HepG2 (cell line): Measurements from ENCODE around the gene TNP2. TPM values are rescaled to one million over a fixed set of nuclear protein-coding genes. Genes with fewer than 3 reads are reported as not detected.

ENCODE experiments used
- FOXC1 ChIP-seq: sonication (generic); formaldehyde crosslinking; IDR thresholded peaks from 2 replicates; pipeline ENCODE4 v1.8.0; 2022; ENCODE audit warnings: mild to moderate bottlenecking, missing genetic modification reagents, borderline replicate concordance
- HDAC6 ChIP-seq: fragments of 200-600 bp; sonication (generic); IDR thresholded peaks from 2 replicates; pipeline ENCODE4 v1.7.0; 2017; ENCODE audit warnings: mild to moderate bottlenecking, antibody characterized with exemption, low read length, low read depth
- RARA ChIP-seq: IDR thresholded peaks from 2 replicates; pipeline ENCODE4 v1.6.1; 2016; ENCODE audit warnings: missing genetic modification reagents, missing compliant biosample characterization
- SMYD3 ChIP-seq: sonication (generic); formaldehyde crosslinking; IDR thresholded peaks from 2 replicates; pipeline ENCODE4 v1.8.1; 2023; ENCODE audit warnings: mild to moderate bottlenecking, missing genetic modification reagents
- SRSF9 ChIP-seq: fragments of 200-400 bp; formaldehyde crosslinking; IDR thresholded peaks from 2 replicates; pipeline ENCODE4 v1.6.1; 2018; ENCODE audit warnings: borderline replicate concordance, mild to moderate bottlenecking, low read depth, low read length; ENCODE audit not compliant: insufficient read depth, poor library complexity, severe bottlenecking
- ZNF230 ChIP-seq: sonication (generic); formaldehyde crosslinking; IDR thresholded peaks from 2 replicates; pipeline ENCODE4 v1.4.0; 2020; ENCODE audit warnings: mild to moderate bottlenecking, missing genetic modification reagents
- ZNF337 ChIP-seq: sonication (generic); formaldehyde crosslinking; IDR thresholded peaks from 2 replicates; pipeline ENCODE4 v1.5.1; 2020; ENCODE audit warnings: missing genetic modification reagents, low read depth, mild to moderate bottlenecking, borderline replicate concordance
- ZNF382 ChIP-seq: sonication (generic); formaldehyde crosslinking; IDR thresholded peaks from 2 replicates; pipeline ENCODE4 v1.5.0; 2020; ENCODE audit warnings: missing genetic modification reagents, mild to moderate bottlenecking, borderline replicate concordance
- ZNF530 ChIP-seq: sonication (generic); formaldehyde crosslinking; IDR thresholded peaks from 2 replicates; pipeline ENCODE4 v1.5.0; 2020; ENCODE audit warnings: low read depth, mild to moderate bottlenecking, missing genetic modification reagents
- ZNF552 ChIP-seq: sonication (generic); formaldehyde crosslinking; IDR thresholded peaks from 2 replicates; pipeline ENCODE4 v1.9.0; 2022; ENCODE audit warnings: missing genetic modification reagents, mild to moderate bottlenecking, borderline replicate concordance
- ZNF724P ChIP-seq: sonication (generic); formaldehyde crosslinking; IDR thresholded peaks from 2 replicates; pipeline ENCODE4 v1.8.0; 2022; ENCODE audit warnings: missing genetic modification reagents, borderline replicate concordance
- ZNF83 ChIP-seq: sonication (generic); formaldehyde crosslinking; IDR thresholded peaks from 2 replicates; pipeline ENCODE4 v1.4.0; 2020; ENCODE audit warnings: missing genetic modification reagents, mild to moderate bottlenecking, borderline replicate concordance
- ZSCAN31 ChIP-seq: sonication (generic); formaldehyde crosslinking; IDR thresholded peaks from 2 replicates; pipeline ENCODE4 v1.5.0; 2020; ENCODE audit warnings: low read depth, mild to moderate bottlenecking, missing genetic modification reagents
- polyA plus RNA-seq, 8 experiments: library from polyadenylated mRNA; depleted of rRNA in 3 of 8; stranded (reverse) in 7 of 8; unstranded in 1 of 8; fragments of >200 nt; fragmentation: Illumina TruSeq in 4 of 8; extraction: Trizol in 4 of 8; gene quantifications; 2 replicates each; pipeline versions ENCODE4 v1.2.1 to v1.2.3, GENCODE V29; 2011 to 2016; ENCODE audit warnings: low read depth in 4 of 8, missing spikeins in 1 of 8, mixed read lengths in 1 of 8; ENCODE audit not compliant: insufficient read depth in 1 of 8
- total RNA-seq, 5 experiments: library from RNA; depleted of rRNA; stranded (reverse); fragments of >200 nt; fragmentation: Illumina TruSeq; extraction: Trizol; gene quantifications; 2 replicates each; pipeline ENCODE4 v1.2.3, GENCODE V29; 2016; ENCODE audit warnings: low read depth in 1 of 5
- TF ChIP-seq, protein P1 (sequence below): sonication (generic); formaldehyde crosslinking; IDR thresholded peaks from 2 replicates; pipeline ENCODE4 v1.8.0; 2022; ENCODE audit warnings: missing genetic modification reagents, mild to moderate bottlenecking, borderline replicate concordance
- TF ChIP-seq, protein P2 (sequence below): IDR thresholded peaks from 2 replicates; pipeline ENCODE4 v1.6.1; 2016

TNP2 gene
- total and polyA plus RNA-seq, 2 of the 13 experiments (the other 11 are each of a cell fraction or from before 2014, with no cell fraction given), result not detected

DNA sequence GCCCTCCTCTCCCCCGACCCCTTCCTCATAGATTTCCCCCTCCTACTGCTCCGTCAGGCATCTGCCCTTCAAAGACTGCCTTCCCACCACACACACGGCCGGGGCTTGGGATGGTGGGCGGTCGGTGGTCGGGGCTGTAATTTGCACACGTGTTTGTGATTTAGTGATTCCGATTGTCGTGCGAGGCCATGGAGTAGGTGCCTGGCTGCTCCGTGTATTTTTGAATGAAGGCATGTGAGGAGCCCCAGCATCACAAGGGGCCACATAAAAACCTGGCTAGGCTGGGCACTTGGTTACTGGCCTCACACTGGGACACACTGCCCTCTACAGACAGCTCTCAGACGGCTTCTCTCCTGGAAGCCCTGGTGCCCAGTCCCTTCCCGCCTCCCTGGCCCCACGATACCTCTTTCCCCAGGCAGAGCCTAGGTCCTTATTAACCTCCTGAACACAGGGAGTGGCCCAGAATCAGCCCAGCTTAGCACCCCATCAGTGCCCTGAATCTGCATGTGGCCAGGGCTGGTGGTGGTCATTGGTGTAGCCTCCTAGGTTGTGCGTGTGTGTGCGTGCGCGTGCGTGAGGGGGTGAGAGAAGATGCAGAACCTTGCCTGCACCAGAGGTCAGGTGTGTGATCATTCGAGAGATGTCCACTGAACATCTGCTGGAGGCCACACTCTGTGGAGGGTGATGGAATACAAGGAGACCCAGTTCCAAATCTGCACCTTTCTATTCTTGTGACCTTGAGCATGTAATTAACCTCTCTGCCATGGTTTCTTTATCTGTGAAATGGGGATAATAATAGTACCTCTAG lies 11.8 kb downstream of the TNP2 start (continued):
- TF ChIP-seq, protein P1, sequence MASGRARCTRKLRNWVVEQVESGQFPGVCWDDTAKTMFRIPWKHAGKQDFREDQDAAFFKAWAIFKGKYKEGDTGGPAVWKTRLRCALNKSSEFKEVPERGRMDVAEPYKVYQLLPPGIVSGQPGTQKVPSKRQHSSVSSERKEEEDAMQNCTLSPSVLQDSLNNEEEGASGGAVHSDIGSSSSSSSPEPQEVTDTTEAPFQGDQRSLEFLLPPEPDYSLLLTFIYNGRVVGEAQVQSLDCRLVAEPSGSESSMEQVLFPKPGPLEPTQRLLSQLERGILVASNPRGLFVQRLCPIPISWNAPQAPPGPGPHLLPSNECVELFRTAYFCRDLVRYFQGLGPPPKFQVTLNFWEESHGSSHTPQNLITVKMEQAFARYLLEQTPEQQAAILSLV (CRISPR knock-in tag), result peak; percentile 89
- TF ChIP-seq ZNF382 (no peak), ZNF552 (peak; percentile 76; the same call in 1 of the 2 replicates), ZSCAN31 (peak; percentile 55; the same call in 1 of the 2 replicates), ZNF83 (CRISPR knock-in tag) (peak; percentile 97), ZNF337 (CRISPR knock-in tag) (no peak), ZNF724P (CRISPR knock-in tag) (peak; percentile 85; the same call in 1 of the 2 replicates), HDAC6 (no peak), ZNF230 (CRISPR knock-in tag) (peak; percentile 96), SMYD3 (no peak; the same call in 1 of the 2 replicates), FOXC1 (CRISPR knock-in tag) (peak; percentile 83), ZNF530 (CRISPR knock-in tag) (no peak), RARA (CRISPR knock-in tag) (peak; percentile 67), SRSF9 (no peak)
- TF ChIP-seq, protein P2, sequence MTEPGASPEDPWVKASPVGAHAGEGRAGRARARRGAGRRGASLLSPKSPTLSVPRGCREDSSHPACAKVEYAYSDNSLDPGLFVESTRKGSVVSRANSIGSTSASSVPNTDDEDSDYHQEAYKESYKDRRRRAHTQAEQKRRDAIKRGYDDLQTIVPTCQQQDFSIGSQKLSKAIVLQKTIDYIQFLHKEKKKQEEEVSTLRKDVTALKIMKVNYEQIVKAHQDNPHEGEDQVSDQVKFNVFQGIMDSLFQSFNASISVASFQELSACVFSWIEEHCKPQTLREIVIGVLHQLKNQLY (CRISPR knock-in tag), result no peak
